SW 1271 (cell line): ENCODE data around the gene NRIP2.

Experiments used
- DNase-seq, 2 experiments: peaks; one replicate each; lab custom pipeline; 2025; lab: John Stamatoyannopoulos, UW

Gene NRIP2

GRCh38 chr12:2775431-2775830 lies 59.4 kb downstream of the NRIP2 start:
- no peak for DNase-seq
